ENCODE data around the gene IMP4. TPM values are rescaled to one million over a fixed set of nuclear protein-coding genes. Genes with fewer than 3 reads are reported as not detected.

The IMP4 gene
- total and polyA plus RNA-seq, 4 donors = 40.4 to 113 (median 86.2) TPM

- H3K27me3 ChIP-seq (ENCODE audit: control insufficient read depth in 3 of 3, insufficient read depth in 3 of 3, low read length in 2 of 3) = no peaks in the 10 kb centered on the region
- DNase-seq = peak; percentile 82 to 90 (median 85)
- TF ChIP-seq CTCF (IDR thresholded peaks at IDR 0.05; ENCODE audit: control extremely low read depth, extremely low read depth) = peak; percentile 24
- H3K27ac ChIP-seq (ENCODE audit: low read depth in 1 of 2, low read length in 1 of 2) = peak within 1 kb of the TSS; percentile 81 to 95
- H3K9me3 ChIP-seq (ENCODE audit: control insufficient read depth in 4 of 4, insufficient read depth in 3 of 4, low read length in 3 of 4) = no peaks in the 10 kb centered on the region
- H3K36me3 ChIP-seq (ENCODE audit: control insufficient read depth in 4 of 4, insufficient read depth in 4 of 4, low read length in 4 of 4) = no peaks in the 10 kb centered on the region
- peak within 1 kb of the TSS; percentile 74 for H3K4me3 ChIP-seq
- ATAC-seq (ENCODE audit: insufficient read depth, low FRiP score) = peak; percentile 98
- 0% methylated on average over 77 to 107 of the region's 107 CpGs for WGBS, 2 donors
- peaks cover 0 to 12% (median 5%) of the 10 kb centered on the region in 5 donors for H3K4me1 ChIP-seq (ENCODE audit: control insufficient read depth in 5 of 5, insufficient read depth in 5 of 5, low read length in 5 of 5)
- peak within 1 kb of the TSS in 1 of 2 donors; percentile 13 for H3K9ac ChIP-seq (ENCODE audit: insufficient read depth in 1 of 2, low read length in 2 of 2)
Measured at GRCh38 chr2:130355578-130356431, 13.1 kb downstream of the IMP4 start, which contains the start of gene PTPN18. Gene PTPN18, plus strand, starts transcription at chr2:130356056. Its CDS starts 52 bp downstream, at chr2:130356108.

GRCh38 chr2:130357864-130358263 is 15.2 kb downstream of the IMP4 start:
- H3K27ac ChIP-seq (ENCODE audit: low read depth in 1 of 2, low read length in 1 of 2) = no peak overlapping the region
- ATAC-seq (ENCODE audit: insufficient read depth, low FRiP score) (no peak), DNase-seq (no peak)
- no peaks in the 10 kb centered on the region for H3K36me3 ChIP-seq (ENCODE audit: control insufficient read depth in 4 of 4, insufficient read depth in 4 of 4, low read length in 4 of 4)
- H3K4me1 ChIP-seq (ENCODE audit: control insufficient read depth in 5 of 5, insufficient read depth in 5 of 5, low read length in 5 of 5) = peaks cover 0 to 7% (median 5%) of the 10 kb centered on the region in 5 donors
- H3K27me3 ChIP-seq (ENCODE audit: control insufficient read depth in 3 of 3, insufficient read depth in 3 of 3, low read length in 2 of 3) = no peaks in the 10 kb centered on the region
- WGBS, 2 donors = 96 to 97% methylated on average over 7 of the region's 7 CpGs
- H3K9me3 ChIP-seq (ENCODE audit: control insufficient read depth in 4 of 4, insufficient read depth in 3 of 4, low read length in 3 of 4) = no peaks in the 10 kb centered on the region
- no peak overlapping the region for H3K4me3 ChIP-seq
- no peak for TF ChIP-seq CTCF (IDR thresholded peaks at IDR 0.05; ENCODE audit: control extremely low read depth, extremely low read depth)
- no peak overlapping the region for H3K9ac ChIP-seq (ENCODE audit: insufficient read depth in 1 of 2, low read length in 2 of 2)

- Histone ChIP-seq H3K4me1 (ENCODE audit: control insufficient read depth in 5 of 5, insufficient read depth in 5 of 5, low read length in 5 of 5) (peaks cover 0 to 7% (median 4%) of the 10 kb centered on the region in 5 donors), H3K9me3 (ENCODE audit: control insufficient read depth in 4 of 4, insufficient read depth in 3 of 4, low read length in 3 of 4) (no peaks in the 10 kb centered on the region), H3K36me3 (ENCODE audit: control insufficient read depth in 4 of 4, insufficient read depth in 4 of 4, low read length in 4 of 4) (no peaks in the 10 kb centered on the region), H3K27me3 (ENCODE audit: control insufficient read depth in 3 of 3, insufficient read depth in 3 of 3, low read length in 2 of 3) (no peaks in the 10 kb centered on the region), H3K4me3 (no peak overlapping the region), H3K9ac (ENCODE audit: insufficient read depth in 1 of 2, low read length in 2 of 2) (no peak overlapping the region), H3K27ac (ENCODE audit: low read depth in 1 of 2, low read length in 1 of 2) (no peak overlapping the region)
- no peak for TF ChIP-seq CTCF (IDR thresholded peaks at IDR 0.05; ENCODE audit: control extremely low read depth, extremely low read depth)
- 94 to 96% methylated on average over 33 of the region's 33 CpGs for WGBS, 2 donors
- ATAC-seq (ENCODE audit: insufficient read depth, low FRiP score) = no peak
- no peak for DNase-seq
Measured at GRCh38 chr2:130358420-130359350, 16.0 kb downstream of the IMP4 start.
